GM19238 (cell line): Measurements from ENCODE around the gene CELA3A.
A peak's percentile ranks its signal among the peaks of the same experiment; 100 is the strongest.

ENCODE experiments used
- DNase-seq: peaks from one replicate; pipeline ENCODE4 v3.0.0; 2011; ENCODE audit warnings: low spot score; ENCODE audit not compliant: insufficient read length

CELA3A gene

DNA sequence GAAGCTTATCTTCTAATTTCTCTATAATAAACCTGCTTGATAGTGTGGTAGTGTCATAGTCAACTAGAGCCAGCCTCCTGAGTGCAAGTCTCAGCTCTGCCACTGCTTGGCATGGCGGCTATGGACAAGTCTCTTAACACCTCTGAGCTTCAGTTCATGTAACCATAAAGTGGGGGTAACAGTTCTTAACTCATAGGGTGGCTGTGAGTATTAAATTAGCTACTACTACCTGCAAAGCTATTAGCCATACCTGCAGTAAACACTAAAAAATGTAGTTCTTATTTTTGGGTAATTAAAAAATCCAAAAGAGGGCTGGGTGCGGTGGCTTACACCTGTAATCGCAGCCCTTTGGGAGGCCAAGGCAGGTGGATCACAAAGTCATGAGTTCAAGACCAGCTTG, 48.9 kb downstream of the CELA3A start:
- DNase-seq = no peak

DNA sequence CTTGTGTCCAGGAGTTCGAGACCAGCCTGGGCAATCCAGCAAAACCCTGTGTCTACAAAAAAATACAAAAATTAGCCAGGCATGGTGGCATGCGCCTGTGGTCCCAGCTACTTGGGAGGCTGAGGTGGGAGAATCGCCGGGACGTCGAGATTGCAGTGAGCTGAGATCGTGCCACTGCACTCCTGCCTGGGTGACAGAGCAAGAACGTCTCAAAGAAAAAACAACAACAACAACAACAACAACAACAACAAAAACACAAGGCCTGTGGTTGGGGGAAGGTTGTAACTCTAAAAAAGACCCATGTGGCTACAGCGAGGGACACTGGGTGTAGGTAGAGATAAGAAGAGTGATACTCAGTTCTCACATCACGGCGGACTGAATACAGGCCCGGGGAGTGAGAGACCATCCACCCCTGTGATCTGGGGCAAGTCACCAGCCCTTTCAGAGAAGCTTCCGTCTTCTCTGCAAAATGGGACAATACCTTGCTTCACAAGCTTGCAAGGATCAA, 50.2 kb downstream of the CELA3A start:
- DNase-seq = no peak

DNA sequence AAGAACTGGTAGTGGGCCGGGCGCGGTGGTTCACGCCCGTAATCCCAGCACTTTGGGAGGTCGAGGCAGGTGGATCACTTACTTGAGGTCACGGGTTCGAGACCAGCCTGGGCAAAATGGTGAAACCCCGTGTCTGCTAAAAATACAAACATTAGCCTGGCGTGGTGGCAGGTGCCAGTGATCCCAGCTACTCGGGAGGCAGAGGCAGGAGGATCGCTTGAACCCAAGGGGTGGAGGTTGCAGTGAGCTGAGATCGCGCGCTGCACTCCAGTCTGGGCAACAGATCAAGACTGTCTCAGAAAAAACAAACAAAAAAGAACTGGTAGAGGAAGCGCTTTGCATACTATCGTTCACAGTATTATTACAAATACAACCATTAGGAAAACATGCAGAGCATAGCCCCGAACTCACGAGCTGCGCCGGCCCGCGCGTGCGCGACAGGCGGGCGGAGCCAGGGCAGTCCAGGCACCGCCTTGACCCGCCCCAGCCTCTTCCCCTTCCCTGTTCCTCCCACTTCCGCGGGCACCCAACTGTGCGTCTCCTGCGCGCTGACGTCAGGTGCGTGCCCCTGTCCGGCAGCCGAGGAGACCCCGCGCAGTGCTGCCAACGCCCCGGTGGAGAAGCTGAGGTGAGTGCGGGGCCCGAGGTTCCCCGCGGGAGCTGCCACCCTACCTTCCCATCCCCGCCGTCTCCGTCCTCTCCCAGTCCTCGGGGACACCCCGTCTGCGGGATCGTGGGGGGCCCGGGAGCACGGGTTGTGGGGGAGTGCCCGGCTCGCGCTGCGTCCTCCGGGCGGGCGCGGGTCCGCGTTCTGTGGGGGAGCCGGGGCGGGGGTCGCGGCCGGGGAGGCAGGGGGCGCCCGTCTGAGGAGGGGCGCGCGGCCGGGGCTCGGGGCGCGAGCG, 50.9 kb downstream of the CELA3A start, which contains the start of gene CDC42:
Gene CDC42 (plus strand): TSS at position 595 of the 902 bp plus-strand sequence. CDS start 25,770 bp downstream, outside the sequence.
- peak; percentile 89 for DNase-seq

DNA sequence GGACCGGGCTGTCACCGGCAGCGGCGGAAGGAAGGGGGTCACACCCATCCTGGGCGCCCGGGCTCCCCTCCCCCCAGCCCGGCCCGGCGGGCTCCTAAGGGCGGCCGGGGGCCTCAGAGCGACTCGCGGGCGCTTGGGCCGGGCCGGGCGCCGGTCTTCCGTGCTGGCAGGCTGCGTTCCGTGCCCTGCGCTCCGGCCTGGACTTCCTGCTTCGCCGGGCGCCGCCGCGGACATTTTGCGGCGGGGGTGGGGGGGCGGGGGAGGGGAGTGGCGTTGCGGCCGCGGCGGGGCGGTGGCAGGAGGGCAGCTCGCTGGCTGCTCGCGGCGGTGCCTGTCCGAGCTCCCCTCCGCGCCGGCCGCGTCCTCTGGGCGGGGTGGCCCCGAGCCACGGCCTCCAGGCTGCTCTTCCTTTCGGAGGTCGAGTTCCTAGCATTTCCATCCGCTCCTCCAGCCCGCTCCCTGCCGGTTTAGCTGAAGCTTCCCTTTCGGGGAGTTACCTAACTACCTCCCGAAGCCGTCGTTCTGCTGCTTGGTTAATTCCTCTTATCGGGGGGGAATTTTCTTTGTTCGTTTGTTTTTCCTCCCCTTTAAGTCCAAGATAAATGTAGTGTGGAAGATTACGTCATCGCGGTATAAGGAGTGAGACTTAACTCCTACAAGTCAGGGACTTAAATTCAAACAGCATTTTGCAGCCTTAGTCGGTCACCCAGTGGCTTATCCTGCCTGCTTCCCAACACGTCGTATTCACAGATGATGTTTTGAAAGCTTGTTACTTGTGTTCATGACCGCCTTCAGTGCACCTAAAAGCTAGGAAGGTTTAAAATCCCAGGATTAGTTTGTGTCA, 51.8 kb downstream of the CELA3A start:
- DNase-seq = peak; percentile 37

DNA sequence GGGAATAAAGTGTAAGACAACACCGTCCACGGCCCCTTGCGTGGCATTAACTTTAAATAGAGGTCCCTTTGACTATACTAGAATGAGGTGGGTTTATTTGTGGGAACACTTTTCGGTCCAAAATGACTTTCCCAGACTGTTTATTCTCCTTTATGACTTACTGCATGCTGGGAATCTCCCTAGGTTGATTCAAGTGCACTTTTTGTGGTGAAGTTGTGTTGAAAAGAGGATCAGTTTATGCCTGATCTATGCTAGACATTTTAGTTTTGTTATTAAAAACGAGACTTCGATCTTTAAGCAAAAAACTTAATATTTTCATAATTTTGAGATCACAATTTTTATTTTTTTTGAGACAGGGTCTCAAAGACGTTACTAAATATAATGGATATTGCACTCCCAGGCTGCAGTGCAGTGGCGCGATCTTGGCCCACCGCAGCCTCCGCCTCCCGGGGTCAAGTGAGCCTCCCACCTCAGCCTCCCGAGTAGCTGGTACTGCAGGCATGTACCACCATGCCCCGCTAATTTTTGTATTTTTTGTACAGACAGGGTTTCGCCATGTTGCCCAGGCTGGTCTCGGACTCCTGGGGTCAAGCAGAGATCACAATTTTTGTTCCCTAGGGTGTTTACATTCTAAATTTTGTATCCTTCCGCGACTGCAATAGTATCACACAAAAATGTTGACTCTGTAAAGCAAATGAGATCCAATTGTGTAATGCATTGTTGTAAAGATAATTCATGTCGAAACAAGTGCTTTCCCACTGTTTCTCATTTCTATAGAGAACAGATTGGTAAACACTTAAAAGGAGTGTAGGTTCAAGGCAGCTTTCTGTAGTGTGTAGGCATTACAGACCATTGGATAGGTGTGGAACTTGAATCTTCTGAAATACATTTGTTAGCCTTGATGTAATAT, 52.7 kb downstream of the CELA3A start:
- no peak for DNase-seq

DNA sequence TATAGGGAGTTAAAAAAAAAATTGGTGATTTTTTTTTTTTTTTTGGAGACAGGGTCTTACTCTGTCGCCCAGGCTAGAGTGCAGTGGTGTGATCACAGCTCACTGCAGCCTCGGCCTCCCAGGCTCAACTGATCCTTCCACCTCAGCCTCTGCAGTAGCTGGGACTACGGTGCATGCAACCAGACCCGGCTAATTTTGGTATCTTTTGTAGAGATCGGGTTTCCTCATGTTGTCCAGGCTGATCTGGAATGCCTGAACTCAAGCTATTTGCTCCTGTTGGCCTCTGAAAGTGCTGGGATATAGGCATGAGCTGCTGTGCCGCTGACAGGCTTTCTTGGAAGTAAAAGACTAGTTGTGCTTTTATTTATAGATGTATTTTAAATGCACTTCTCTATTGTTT, 54.0 kb downstream of the CELA3A start:
- no peak for DNase-seq

DNA sequence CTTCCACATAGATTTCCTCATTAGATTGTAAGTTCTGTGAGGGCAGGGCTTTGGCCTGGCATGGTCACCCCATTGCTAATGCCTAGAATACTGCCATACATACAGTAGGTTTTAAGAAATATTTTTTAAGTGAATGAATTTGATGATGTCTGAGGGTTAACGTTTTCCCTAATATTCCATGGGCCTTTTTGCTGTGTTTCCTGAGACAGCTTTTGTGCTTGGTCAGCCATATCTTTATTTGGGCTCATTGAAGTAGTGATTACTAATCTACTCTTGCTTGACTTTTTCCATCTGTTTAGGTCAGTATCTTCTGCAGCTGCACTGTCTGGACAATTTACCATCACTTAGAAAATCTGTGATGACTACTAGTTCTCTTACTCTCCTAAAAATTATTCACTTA, 54.6 kb downstream of the CELA3A start:
- DNase-seq = no peak

DNA sequence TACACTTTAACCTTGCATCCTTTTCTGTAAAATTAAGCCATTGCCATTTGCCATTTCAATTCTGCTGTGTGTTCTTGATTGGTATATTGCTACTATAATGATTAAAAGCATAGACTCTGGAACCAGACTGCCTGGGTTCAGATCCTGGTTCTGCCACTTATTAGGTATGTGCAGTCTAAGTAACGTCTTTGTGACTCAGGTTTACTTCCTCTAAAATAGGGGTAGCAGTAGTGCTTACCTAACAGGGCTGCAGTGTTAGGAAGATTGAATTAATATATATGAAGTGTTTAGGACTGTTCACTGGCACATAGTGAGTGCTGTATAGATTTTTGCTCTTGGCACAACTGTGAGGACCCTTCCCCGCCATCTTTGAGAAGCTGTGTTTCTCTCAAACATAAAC, 55.5 kb downstream of the CELA3A start:
- no peak for DNase-seq

DNA sequence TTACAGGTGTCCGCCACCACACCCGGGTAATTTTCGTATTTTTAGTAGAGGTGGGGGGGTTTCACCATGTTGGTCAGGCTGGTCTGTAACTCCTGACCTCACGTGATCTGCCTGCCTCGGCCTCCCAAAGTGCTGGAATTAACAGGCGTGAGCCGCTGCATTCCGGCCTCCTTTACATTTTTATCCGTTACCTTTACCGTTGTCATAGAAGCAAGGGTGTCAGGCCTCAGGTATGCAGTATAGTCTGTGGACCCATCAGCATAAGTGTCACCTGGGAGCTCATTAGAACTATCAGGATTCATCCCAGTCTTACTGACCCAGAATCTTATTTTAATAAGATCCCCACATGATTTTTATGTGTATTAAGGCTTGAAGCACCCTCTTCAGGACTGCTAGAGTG, 56.4 kb downstream of the CELA3A start:
- DNase-seq = no peak
